ENCODE data around the gene SH3TC1. TPM values are rescaled to one million over a fixed set of nuclear protein-coding genes. Genes with fewer than 3 reads are reported as not detected.

The SH3TC1 gene
- total RNA-seq, 2 experiments from 2014 or later, result 119 to 127 TPM

GRCh38 chr4:8156617-8157016, 42.5 kb upstream of the SH3TC1 start:
- H3K4me1 Mint-ChIP-seq (ENCODE audit: low read depth), result peaks cover 18% of the 10 kb centered on the region
- peaks cover 28% of the 10 kb centered on the region for H3K4me1 ChIP-seq (ENCODE audit: insufficient read depth, low read length)
- H3K36me3 ChIP-seq (ENCODE audit: insufficient read depth, low read length), result no peaks in the 10 kb centered on the region
- no peaks in the 10 kb centered on the region for H3K9me3 Mint-ChIP-seq
- peaks cover 5% of the 10 kb centered on the region for H3K36me3 Mint-ChIP-seq (ENCODE audit: low read depth)
- H3K4me3 Mint-ChIP-seq, result peak overlapping the region; percentile 48
- POLR2A ChIA-PET, result no interaction called here
- no peak for TF ChIP-seq CTCF (IDR thresholded peaks at IDR 0.05)
- H3K27me3 Mint-ChIP-seq, result no peaks in the 10 kb centered on the region
- H3K27me3 ChIP-seq (ENCODE audit: control insufficient read depth in 1 of 2, insufficient read depth in 2 of 2, low read length in 2 of 2), result peaks cover 0 to 7% of the 10 kb centered on the region in 2 experiments
- peaks cover 0 to 6% of the 10 kb centered on the region in 2 experiments for H3K9me3 ChIP-seq (ENCODE audit: control insufficient read depth in 1 of 2, insufficient read depth in 1 of 2, low read length in 2 of 2)
- no peak overlapping the region for H3K27ac ChIP-seq (ENCODE audit: low read depth in 1 of 2, low read length in 2 of 2)
- no peak overlapping the region for H3K27ac Mint-ChIP-seq
- CTCF ChIA-PET, result no interaction called here
- DNase-seq (peak in 2 of 14 experiments; percentile 10 to 28), ATAC-seq (ENCODE audit: poor library complexity) (no peak)
- H3K4me3 ChIP-seq (ENCODE audit: low read length), result no peak overlapping the region
- intact Hi-C loops (cut with DNase I, micrococcal nuclease), result loop anchor here in 1 of 2 experiments (5.0 kb wide), 3 partner anchors 219 to 1884 kb away; partner anchors contain the start of gene AFAP1

- Mint-ChIP-seq H3K36me3 (ENCODE audit: low read depth) (peaks cover 5% of the 10 kb centered on the region), H3K27me3 (no peaks in the 10 kb centered on the region), H3K4me1 (ENCODE audit: low read depth) (peaks cover 18% of the 10 kb centered on the region), H3K9me3 (no peaks in the 10 kb centered on the region), H3K4me3 (peak overlapping the region; percentile 81), H3K27ac (no peak overlapping the region)
- Histone ChIP-seq H3K4me1 (ENCODE audit: insufficient read depth, low read length) (peaks cover 28% of the 10 kb centered on the region), H3K9me3 (ENCODE audit: control insufficient read depth in 1 of 2, insufficient read depth in 1 of 2, low read length in 2 of 2) (peaks cover 0 to 6% of the 10 kb centered on the region in 2 experiments), H3K4me3 (ENCODE audit: low read length) (peak overlapping the region; percentile 62), H3K27ac (ENCODE audit: low read depth in 1 of 2, low read length in 2 of 2) (no peak overlapping the region), H3K27me3 (ENCODE audit: control insufficient read depth in 1 of 2, insufficient read depth in 2 of 2, low read length in 2 of 2) (peaks cover 0 to 7% of the 10 kb centered on the region in 2 experiments), H3K36me3 (ENCODE audit: insufficient read depth, low read length) (no peaks in the 10 kb centered on the region)
- DNase-seq (peak in 2 of 14 experiments; percentile 9 to 36), ATAC-seq (ENCODE audit: poor library complexity) (no peak)
- intact Hi-C loops (cut with DNase I, micrococcal nuclease), result loop anchor here in 1 of 2 experiments (5.0 kb wide), 3 partner anchors 220 to 1885 kb away; partner anchors contain the start of gene AFAP1
- POLR2A ChIA-PET, result interaction anchor here (3.4 kb wide), 1 partner anchor 42 kb away, joined by 20 read pairs; the partner anchor contains the start of gene SH3TC1
- TF ChIP-seq CTCF (IDR thresholded peaks at IDR 0.05), result no peak
- CTCF ChIA-PET, result no interaction called here
Measured at GRCh38 chr4:8157496-8157895, 41.6 kb upstream of the SH3TC1 start.

GRCh38 chr4:8157944-8158709, 41.0 kb upstream of the SH3TC1 start:
- Mint-ChIP-seq H3K4me3 (peak overlapping the region; percentile 81), H3K36me3 (ENCODE audit: low read depth) (peaks cover 5% of the 10 kb centered on the region), H3K9me3 (no peaks in the 10 kb centered on the region), H3K27me3 (no peaks in the 10 kb centered on the region), H3K27ac (no peak overlapping the region), H3K4me1 (ENCODE audit: low read depth) (peaks cover 18% of the 10 kb centered on the region)
- peaks cover 0 to 6% of the 10 kb centered on the region in 2 experiments for H3K9me3 ChIP-seq (ENCODE audit: control insufficient read depth in 1 of 2, insufficient read depth in 1 of 2, low read length in 2 of 2)
- ATAC-seq (ENCODE audit: poor library complexity), result no peak
- POLR2A ChIA-PET, result interaction anchor here (1.0 to 3.4 kb wide), 3 partner anchors 41 to 71 kb away, joined by 4 to 20 read pairs (median 5); partner anchors contain the start of gene SH3TC1
- peaks cover 0 to 7% of the 10 kb centered on the region in 2 experiments for H3K27me3 ChIP-seq (ENCODE audit: control insufficient read depth in 1 of 2, insufficient read depth in 2 of 2, low read length in 2 of 2)
- peak in 3 of 14 experiments; percentile 9 to 39 (median 10) for DNase-seq
- no peak for TF ChIP-seq CTCF (IDR thresholded peaks at IDR 0.05)
- no peaks in the 10 kb centered on the region for H3K36me3 ChIP-seq (ENCODE audit: insufficient read depth, low read length)
- intact Hi-C loops (cut with DNase I, micrococcal nuclease), result loop anchor here (2.0 to 5.0 kb wide), 5 partner anchors 43 to 1886 kb away; partner anchors contain the start of genes ACOX3 (in 2 of the 2), TRMT44 (in 2 of the 2) and AFAP1 (in 1 of the 2)
- H3K4me3 ChIP-seq (ENCODE audit: low read length), result peak overlapping the region; percentile 62
- no peak overlapping the region for H3K27ac ChIP-seq (ENCODE audit: low read depth in 1 of 2, low read length in 2 of 2)
- CTCF ChIA-PET, result interaction anchor here (2.3 kb wide), 1 partner anchor 19 kb away, joined by 10 read pairs; no protein-coding TSS in a partner anchor
- H3K4me1 ChIP-seq (ENCODE audit: insufficient read depth, low read length), result peaks cover 28% of the 10 kb centered on the region

All from CD4-positive, alpha-beta T cell (primary cell).